Uterus (tissue), 4 donors: Measurements from ENCODE around the gene NCOA3. TPM values are rescaled to one million over a fixed set of nuclear protein-coding genes. Genes with fewer than 3 reads are reported as not detected.

ENCODE experiments used
- DNase-seq, 2 donors: peaks; one replicate each; pipeline ENCODE4 v3.0.0-alpha.2; 2019 to 2020
- H3K27ac ChIP-seq, 2 donors: fragments of 200-600 bp; sonication (generic); 1 replicate in 1 of 2; 2 replicates in 1 of 2; pipeline ENCODE4 v1.5.1; 2016 to 2018
- H3K27me3 ChIP-seq, 2 donors: fragments of 200-600 bp; sonication (generic); one replicate each; pipeline ENCODE4 v1.5.1; 2018 to 2019; ENCODE audit warnings: control low read depth in 1 of 2
- H3K36me3 ChIP-seq, 2 donors: fragments of 200-600 bp; sonication (generic); one replicate each; pipeline ENCODE4 v1.5.1; 2019; ENCODE audit warnings: control low read depth in 1 of 2
- H3K4me1 ChIP-seq, 2 donors: fragments of 200-600 bp; sonication (generic); one replicate each; pipeline ENCODE4 v1.5.1; 2018 to 2019; ENCODE audit warnings: control low read depth in 1 of 2
- H3K4me3 ChIP-seq, 2 donors: fragments of 200-600 bp; sonication (generic); 1 replicate in 1 of 2; 2 replicates in 1 of 2; pipeline ENCODE4 v1.5.1; 2018 to 2019; ENCODE audit warnings: mild to moderate bottlenecking in 1 of 2
- H3K9me3 ChIP-seq, 2 donors: fragments of 200-600 bp; sonication (generic); one replicate each; pipeline ENCODE4 v1.5.1; 2019; ENCODE audit warnings: control low read depth in 1 of 2
- POLR2A ChIP-seq, 2 donors: fragments of 450-650 bp; IDR thresholded peaks; one replicate each; pipeline ENCODE4 v1.6.1; 2016; ENCODE audit warnings: antibody characterized with exemption in 2 of 2, mild to moderate bottlenecking in 1 of 2, moderate library complexity in 1 of 2
- intact Hi-C: fragments of 100-400 bp; cut with DNase I; formaldehyde crosslinking; loops from one replicate; pipeline ENCODE4 v1.15.1; 2023; ENCODE audit warnings: low total_unique reads
- total RNA-seq, 4 donors: library from RNA; depleted of rRNA in 3 of 4; stranded (reverse); fragments of >200 nt in 3 of 4; gene quantifications; one replicate each; pipeline versions ENCODE4 v1.1.0 to v1.2.4, GENCODE V29; 2014 to 2023
- TF ChIP-seq, protein P1 (sequence below), 4 experiments: fragments of 200-600 bp in 2 of 4; fragments of 450-650 bp in 2 of 4; sonication (generic) in 2 of 4; IDR thresholded peaks; one replicate each; pipeline ENCODE4 v1.5.1; 2016 to 2019; ENCODE audit warnings: antibody characterized with exemption in 4 of 4, mild to moderate bottlenecking in 2 of 4, moderate library complexity in 1 of 4
- donor health status: DM: yes; HTN: yes; CAD: no.

Gene NCOA3
- total RNA-seq, 4 donors from 2014 or later: 27.9 to 59.2 (median 44.2) TPM

- Histone ChIP-seq H3K27me3 (no peaks in the 10 kb centered on the region), H3K27ac (no peak overlapping the region), H3K36me3 (no peaks in the 10 kb centered on the region), H3K4me3 (no peak overlapping the region), H3K9me3 (no peaks in the 10 kb centered on the region), H3K4me1 (peaks cover 3 to 13% of the 10 kb centered on the region in 2 donors)
- no peak for TF ChIP-seq POLR2A (IDR thresholded peaks at IDR 0.05)
- TF ChIP-seq, protein P1, sequence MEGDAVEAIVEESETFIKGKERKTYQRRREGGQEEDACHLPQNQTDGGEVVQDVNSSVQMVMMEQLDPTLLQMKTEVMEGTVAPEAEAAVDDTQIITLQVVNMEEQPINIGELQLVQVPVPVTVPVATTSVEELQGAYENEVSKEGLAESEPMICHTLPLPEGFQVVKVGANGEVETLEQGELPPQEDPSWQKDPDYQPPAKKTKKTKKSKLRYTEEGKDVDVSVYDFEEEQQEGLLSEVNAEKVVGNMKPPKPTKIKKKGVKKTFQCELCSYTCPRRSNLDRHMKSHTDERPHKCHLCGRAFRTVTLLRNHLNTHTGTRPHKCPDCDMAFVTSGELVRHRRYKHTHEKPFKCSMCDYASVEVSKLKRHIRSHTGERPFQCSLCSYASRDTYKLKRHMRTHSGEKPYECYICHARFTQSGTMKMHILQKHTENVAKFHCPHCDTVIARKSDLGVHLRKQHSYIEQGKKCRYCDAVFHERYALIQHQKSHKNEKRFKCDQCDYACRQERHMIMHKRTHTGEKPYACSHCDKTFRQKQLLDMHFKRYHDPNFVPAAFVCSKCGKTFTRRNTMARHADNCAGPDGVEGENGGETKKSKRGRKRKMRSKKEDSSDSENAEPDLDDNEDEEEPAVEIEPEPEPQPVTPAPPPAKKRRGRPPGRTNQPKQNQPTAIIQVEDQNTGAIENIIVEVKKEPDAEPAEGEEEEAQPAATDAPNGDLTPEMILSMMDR (IDR thresholded peaks at IDR 0.05): no peak
- DNase-seq: no peak
- intact Hi-C loops: loop anchor here (5.0 to 10.0 kb wide), 2 partner anchors 106 to 944 kb away; partner anchors contain the start of gene SULF2
Measured at GRCh38 chr20:47678536-47678935, 176.8 kb downstream of the NCOA3 start.

GRCh38 chr20:47679462-47679861 lies 177.8 kb downstream of the NCOA3 start:
- no peak for TF ChIP-seq POLR2A (IDR thresholded peaks at IDR 0.05)
- TF ChIP-seq, protein P1 (IDR thresholded peaks at IDR 0.05): no peak
- DNase-seq: no peak
- intact Hi-C loops: loop anchor here (5.0 to 10.0 kb wide), 2 partner anchors 105 to 943 kb away; partner anchors contain the start of gene SULF2
- no peaks in the 10 kb centered on the region for H3K27me3 ChIP-seq
- H3K36me3 ChIP-seq: no peaks in the 10 kb centered on the region
- H3K4me3 ChIP-seq: no peak overlapping the region
- peaks cover 3 to 13% of the 10 kb centered on the region in 2 donors for H3K4me1 ChIP-seq
- H3K27ac ChIP-seq: no peak overlapping the region
- H3K9me3 ChIP-seq: no peaks in the 10 kb centered on the region

GRCh38 chr20:47680804-47681529 lies 179.3 kb downstream of the NCOA3 start:
- DNase-seq: no peak

DNA sequence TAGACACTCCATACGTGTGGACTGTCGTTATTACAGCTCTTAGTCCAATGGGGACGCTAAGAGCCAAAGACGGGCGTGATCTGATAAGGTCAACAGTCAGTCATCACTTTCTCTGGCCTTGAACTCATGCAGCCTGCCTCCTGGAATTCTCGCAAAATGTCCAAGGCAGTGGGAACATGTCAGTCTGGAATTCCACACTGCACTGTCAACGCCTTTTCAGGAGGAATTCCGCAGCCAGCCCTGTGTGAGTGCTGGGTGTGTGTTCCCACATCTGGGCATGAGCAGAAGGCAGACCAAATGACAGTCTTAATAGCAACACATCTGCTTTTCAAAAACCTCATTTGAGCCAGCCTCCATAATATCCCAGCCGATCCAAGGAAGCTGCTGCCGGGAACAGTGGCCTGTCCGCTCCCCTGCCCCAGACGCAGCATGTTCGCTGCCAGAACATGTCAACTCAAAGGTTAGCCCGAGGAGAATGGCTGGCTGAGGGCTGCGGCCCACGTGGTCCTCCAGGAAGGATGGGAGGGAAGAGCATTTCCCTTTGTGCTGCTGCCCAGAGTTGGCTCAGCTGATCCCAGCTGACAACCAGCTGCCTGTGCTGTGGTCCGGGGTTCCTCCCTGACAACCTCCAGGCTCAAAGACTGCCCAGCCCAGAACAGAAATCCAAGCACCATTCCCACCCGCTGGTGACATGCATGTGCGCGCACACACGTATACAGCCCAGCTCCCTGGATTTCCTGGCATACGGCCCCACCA lies 180.5 kb downstream of the NCOA3 start:
- DNase-seq: peak; percentile 79
- Histone ChIP-seq H3K27me3 (no peaks in the 10 kb centered on the region), H3K36me3 (no peaks in the 10 kb centered on the region), H3K27ac (peak overlapping the region; percentile 30 to 41), H3K4me3 (no peak overlapping the region), H3K4me1 (peaks cover 3 to 13% of the 10 kb centered on the region in 2 donors), H3K9me3 (no peaks in the 10 kb centered on the region)
- TF ChIP-seq POLR2A (IDR thresholded peaks at IDR 0.05): no peak
- intact Hi-C loops: no loop called here

More at GRCh38 chr20:47680804-47681529, 179.3 kb downstream of the NCOA3 start:
- Histone ChIP-seq H3K9me3 (no peaks in the 10 kb centered on the region), H3K4me1 (peaks cover 3 to 13% of the 10 kb centered on the region in 2 donors), H3K27ac (no peak overlapping the region), H3K27me3 (no peaks in the 10 kb centered on the region), H3K36me3 (no peaks in the 10 kb centered on the region), H3K4me3 (no peak overlapping the region)
- intact Hi-C loops: no loop called here
- TF ChIP-seq, protein P1 (IDR thresholded peaks at IDR 0.05): no peak
- no peak for TF ChIP-seq POLR2A (IDR thresholded peaks at IDR 0.05)

DNA sequence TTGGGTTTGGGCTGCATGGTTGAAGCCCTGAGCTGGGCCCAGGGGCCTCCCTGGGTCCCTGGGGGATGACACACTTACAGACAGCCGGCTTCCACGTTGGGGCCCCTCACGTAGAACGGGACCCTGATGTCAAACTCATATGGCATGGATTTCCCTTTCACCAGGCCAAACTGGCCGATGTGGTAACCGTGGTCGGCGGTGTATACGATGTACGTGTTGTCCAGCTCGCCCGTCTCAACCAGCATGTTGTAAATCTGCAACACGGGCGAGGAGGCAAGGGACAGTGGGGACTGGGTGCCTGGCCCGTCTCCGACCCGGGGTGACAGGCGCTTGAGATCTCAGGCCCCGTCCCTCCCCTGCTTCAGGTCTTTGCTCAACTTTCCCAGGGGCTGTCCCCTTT lies 181.2 kb downstream of the NCOA3 start:
- Histone ChIP-seq H3K9me3 (no peaks in the 10 kb centered on the region), H3K27ac (peak overlapping the region; percentile 30 to 41), H3K36me3 (no peaks in the 10 kb centered on the region), H3K27me3 (no peaks in the 10 kb centered on the region), H3K4me3 (no peak overlapping the region), H3K4me1 (peaks cover 3 to 13% of the 10 kb centered on the region in 2 donors)
- intact Hi-C loops: no loop called here
- no peak for DNase-seq
- TF ChIP-seq POLR2A (IDR thresholded peaks at IDR 0.05): no peak
- TF ChIP-seq, protein P1 (IDR thresholded peaks at IDR 0.05): no peak
